ENCODE data around the gene DGKB. TPM values are rescaled to one million over a fixed set of nuclear protein-coding genes. Genes with fewer than 3 reads are reported as not detected.

DGKB gene
- total and polyA plus RNA-seq, 2 experiments from 2014 or later: 0.28 to 1.7 TPM

GRCh38 chr7:14691597-14692203, 210.9 kb downstream of the DGKB start:
- Histone ChIP-seq H4K20me1 (ENCODE audit: insufficient read depth, poor library complexity, severe bottlenecking) (no peaks in the 10 kb centered on the region), H2AFZ (no peak overlapping the region), H3K4me2 (no peak overlapping the region), H3K27ac (no peak overlapping the region), H3K79me2 (no peaks in the 10 kb centered on the region), H3K36me3 (replicated peaks; ENCODE audit: insufficient read depth, low read depth) (no peaks in the 10 kb centered on the region), H3K27me3 (no peaks in the 10 kb centered on the region), H3K9me3 (ENCODE audit: low read depth) (no peaks in the 10 kb centered on the region), H3K4me1 (ENCODE audit: insufficient read depth) (peaks cover 8% of the 10 kb centered on the region), H3K9me2 (replicated peaks; ENCODE audit: insufficient read depth) (no peaks in the 10 kb centered on the region), H3K4me3 (no peak overlapping the region)
- WGBS (ENCODE audit: low lambda C conversion rate, missing lambda C conversion rate): 2% methylated on average over 3 of the region's 3 CpGs
- peak; percentile 67 for DNase-seq (ENCODE audit: low spot score)
- TF ChIP-seq CTCF (IDR thresholded peaks at IDR 0.05; ENCODE audit: poor library complexity): peak; percentile 96
- TF ChIP-seq EZH2phosphoT487 (IDR thresholded peaks at IDR 0.05; ENCODE audit: low read depth, severe bottlenecking, unreplicated experiment): no peak
- TF ChIP-seq EZH2 (IDR thresholded peaks at IDR 0.05; ENCODE audit: borderline replicate concordance): no peak

DNA sequence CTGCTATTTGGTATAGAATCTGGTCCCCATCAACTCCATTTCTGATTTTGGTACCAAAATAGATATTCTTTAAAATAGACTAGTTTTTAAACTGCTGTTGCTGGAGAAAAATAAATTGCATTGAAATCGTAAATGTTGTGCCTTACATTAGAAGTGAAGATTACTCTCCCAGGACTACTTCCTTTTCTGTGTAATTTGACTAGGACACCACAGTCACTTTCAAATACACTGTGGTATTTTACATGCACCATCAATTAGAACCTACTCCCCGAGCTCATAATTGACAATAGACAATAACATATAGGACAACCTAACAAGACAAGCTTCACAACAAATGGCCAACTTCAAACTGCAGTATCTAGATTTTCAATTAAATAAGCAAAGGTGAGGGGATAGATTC, 211.5 kb downstream of the DGKB start:
- WGBS (ENCODE audit: low lambda C conversion rate, missing lambda C conversion rate): 54% methylated on average over 2 of the region's 2 CpGs
- Histone ChIP-seq H3K4me2 (no peak overlapping the region), H3K27me3 (no peaks in the 10 kb centered on the region), H4K20me1 (ENCODE audit: insufficient read depth, poor library complexity, severe bottlenecking) (no peaks in the 10 kb centered on the region), H3K79me2 (no peaks in the 10 kb centered on the region), H2AFZ (no peak overlapping the region), H3K4me1 (ENCODE audit: insufficient read depth) (peaks cover 8% of the 10 kb centered on the region), H3K9me2 (replicated peaks; ENCODE audit: insufficient read depth) (no peaks in the 10 kb centered on the region), H3K9me3 (ENCODE audit: low read depth) (no peaks in the 10 kb centered on the region), H3K36me3 (replicated peaks; ENCODE audit: insufficient read depth, low read depth) (no peaks in the 10 kb centered on the region), H3K27ac (no peak overlapping the region), H3K4me3 (no peak overlapping the region)
- DNase-seq (ENCODE audit: low spot score): no peak
- no peak for TF ChIP-seq EZH2phosphoT487 (IDR thresholded peaks at IDR 0.05; ENCODE audit: low read depth, severe bottlenecking, unreplicated experiment)
- TF ChIP-seq CTCF (IDR thresholded peaks at IDR 0.05; ENCODE audit: poor library complexity): no peak
- no peak for TF ChIP-seq EZH2 (IDR thresholded peaks at IDR 0.05; ENCODE audit: borderline replicate concordance)

GRCh38 chr7:14690486-14690885, 212.1 kb downstream of the DGKB start:
- Histone ChIP-seq H3K27ac (no peak overlapping the region), H4K20me1 (ENCODE audit: insufficient read depth, poor library complexity, severe bottlenecking) (no peaks in the 10 kb centered on the region), H3K9me2 (replicated peaks; ENCODE audit: insufficient read depth) (no peaks in the 10 kb centered on the region), H3K79me2 (no peaks in the 10 kb centered on the region), H3K4me3 (no peak overlapping the region), H2AFZ (no peak overlapping the region), H3K4me1 (ENCODE audit: insufficient read depth) (peaks cover 8% of the 10 kb centered on the region), H3K9me3 (ENCODE audit: low read depth) (no peaks in the 10 kb centered on the region), H3K36me3 (replicated peaks; ENCODE audit: insufficient read depth, low read depth) (no peaks in the 10 kb centered on the region), H3K27me3 (no peaks in the 10 kb centered on the region), H3K4me2 (no peak overlapping the region)
- TF ChIP-seq EZH2phosphoT487 (IDR thresholded peaks at IDR 0.05; ENCODE audit: low read depth, severe bottlenecking, unreplicated experiment) (no peak), CTCF (IDR thresholded peaks at IDR 0.05; ENCODE audit: poor library complexity) (no peak), EZH2 (IDR thresholded peaks at IDR 0.05; ENCODE audit: borderline replicate concordance) (no peak)
- DNase-seq (ENCODE audit: low spot score): no peak
- 98% methylated on average over 3 of the region's 3 CpGs for WGBS (ENCODE audit: low lambda C conversion rate, missing lambda C conversion rate)
